SK-N-SH treated with all-trans-retinoic acid at 6 μM for 48 hours (cell line): ENCODE measurements around the gene ODAD2.
"Not testable (repeated sequence)": the region's sequence is repeated elsewhere in the genome, so short reads cannot be mapped to it uniquely, and the experiment has no call there.

Experiments used
- ATAC-seq: fragments of 200-7000 bp; cut with Tn5 transposase; 3 replicates; pipeline ENCODE4 v1.9.1; 2020; ENCODE audit warnings: mild to moderate bottlenecking, moderate library complexity
- ARNTL ChIP-seq: fragments of 450-650 bp; formaldehyde crosslinking; IDR thresholded peaks from 2 replicates; pipeline ENCODE4 v1.5.0; 2020; ENCODE audit warnings: low read depth, mild to moderate bottlenecking, moderate library complexity, borderline replicate concordance
- BACH2 ChIP-seq: fragments of 250-450 bp; sonication (Bioruptor Pico); IDR thresholded peaks from 2 replicates; pipeline ENCODE4 v1.9.0; 2021; ENCODE audit warnings: mild to moderate bottlenecking, borderline replicate concordance
- CSRNP3 ChIP-seq: fragments of 250-450 bp; sonication (Bioruptor Pico); IDR thresholded peaks from 2 replicates; pipeline ENCODE4 v1.5.1; 2021; ENCODE audit warnings: mild to moderate bottlenecking, moderate library complexity
- ESRRG ChIP-seq: fragments of 250-450 bp; sonication (Bioruptor Pico); IDR thresholded peaks from 2 replicates; pipeline ENCODE4 v1.6.1; 2021; ENCODE audit warnings: mild to moderate bottlenecking
- GLIS3 ChIP-seq: fragments of 250-450 bp; sonication (Bioruptor Pico); IDR thresholded peaks from 2 replicates; pipeline ENCODE4 v1.5.0; 2020; ENCODE audit warnings: mild to moderate bottlenecking, moderate library complexity
- ISL1 ChIP-seq: fragments of 250-450 bp; sonication (Bioruptor Pico); IDR thresholded peaks from 2 replicates; pipeline ENCODE4 v2.1.2; 2022; ENCODE audit warnings: mild to moderate bottlenecking, moderate library complexity
- OSR1 ChIP-seq: fragments of 250-450 bp; sonication (Bioruptor Pico); IDR thresholded peaks from 2 replicates; pipeline ENCODE4 v1.8.0; 2022; ENCODE audit warnings: moderate library complexity, mild to moderate bottlenecking, inconsistent platforms
- PPARA ChIP-seq: fragments of 250-450 bp; sonication (Bioruptor Pico); IDR thresholded peaks from 2 replicates; pipeline ENCODE4 v1.5.0; 2020; ENCODE audit warnings: mild to moderate bottlenecking, borderline replicate concordance
- RARB ChIP-seq: fragments of 250-450 bp; sonication (Bioruptor Pico); IDR thresholded peaks from 2 replicates; pipeline ENCODE4 v1.8.0; 2021; ENCODE audit warnings: mild to moderate bottlenecking, moderate library complexity
- SNAI2 ChIP-seq: fragments of 250-450 bp; sonication (Bioruptor Pico); IDR thresholded peaks from 2 replicates; pipeline ENCODE4 v1.5.0; 2020; ENCODE audit warnings: mild to moderate bottlenecking, moderate library complexity
- TOX ChIP-seq: fragments of 250-450 bp; sonication (Bioruptor Pico); IDR thresholded peaks from 2 replicates; pipeline ENCODE4 v1.8.0; 2021; ENCODE audit warnings: mild to moderate bottlenecking, moderate library complexity, borderline replicate concordance
- TSHZ2 ChIP-seq: fragments of 250-450 bp; sonication (Bioruptor Pico); IDR thresholded peaks from 2 replicates; pipeline ENCODE4 v1.5.0; 2020; ENCODE audit warnings: mild to moderate bottlenecking, moderate library complexity
- ZC3H10 ChIP-seq: fragments of 250-450 bp; sonication (Bioruptor Pico); IDR thresholded peaks from 2 replicates; pipeline ENCODE4 v1.5.1; 2021; ENCODE audit warnings: mild to moderate bottlenecking, moderate library complexity
- ZFP3 ChIP-seq: fragments of 250-450 bp; sonication (Bioruptor Pico); IDR thresholded peaks from 2 replicates; pipeline ENCODE4 v1.5.0; 2020; ENCODE audit warnings: mild to moderate bottlenecking, moderate library complexity
- ZFP30 ChIP-seq: fragments of 450-650 bp; formaldehyde crosslinking; IDR thresholded peaks from 2 replicates; pipeline ENCODE4 v1.5.0; 2022; ENCODE audit warnings: mild to moderate bottlenecking, moderate library complexity
- ZNF565 ChIP-seq: fragments of 450-650 bp; formaldehyde crosslinking; conservative IDR thresholded peaks from 2 replicates; pipeline ENCODE4 v1.5.0; 2020; ENCODE audit warnings: low read depth, mild to moderate bottlenecking, moderate library complexity
- ZNF70 ChIP-seq: fragments of 450-650 bp; formaldehyde crosslinking; IDR thresholded peaks from 2 replicates; pipeline ENCODE4 v1.5.0; 2020; ENCODE audit warnings: mild to moderate bottlenecking, moderate library complexity
- ZNF8 ChIP-seq: fragments of 450-650 bp; formaldehyde crosslinking; IDR thresholded peaks from 2 replicates; pipeline ENCODE4 v1.5.0; 2020; ENCODE audit warnings: mild to moderate bottlenecking, moderate library complexity
- TF ChIP-seq, protein P1 (sequence below): fragments of 250-450 bp; sonication (Bioruptor Pico); IDR thresholded peaks from 2 replicates; pipeline ENCODE4 v1.8.0; 2021; ENCODE audit warnings: low read depth, mild to moderate bottlenecking, moderate library complexity, borderline replicate concordance
- TF ChIP-seq, protein P2 (sequence below): fragments of 250-450 bp; sonication (Bioruptor Pico); IDR thresholded peaks from 2 replicates; pipeline ENCODE4 v1.8.0; 2020; ENCODE audit warnings: mild to moderate bottlenecking, moderate library complexity, borderline replicate concordance
- TF ChIP-seq, protein P3 (sequence below): fragments of 250-450 bp; sonication (Bioruptor Pico); IDR thresholded peaks from 2 replicates; pipeline ENCODE4 v1.5.1; 2020; ENCODE audit warnings: low read depth, mild to moderate bottlenecking, moderate library complexity

Gene ODAD2

GRCh38 chr10:27911011-27911410 is 87.9 kb downstream of the ODAD2 start (continued):
- no peak for TF ChIP-seq CSRNP3
- TF ChIP-seq ZFP3, result no peak
- TF ChIP-seq ESRRG (CRISPR knock-in tag), result no peak
- TF ChIP-seq, protein P1, sequence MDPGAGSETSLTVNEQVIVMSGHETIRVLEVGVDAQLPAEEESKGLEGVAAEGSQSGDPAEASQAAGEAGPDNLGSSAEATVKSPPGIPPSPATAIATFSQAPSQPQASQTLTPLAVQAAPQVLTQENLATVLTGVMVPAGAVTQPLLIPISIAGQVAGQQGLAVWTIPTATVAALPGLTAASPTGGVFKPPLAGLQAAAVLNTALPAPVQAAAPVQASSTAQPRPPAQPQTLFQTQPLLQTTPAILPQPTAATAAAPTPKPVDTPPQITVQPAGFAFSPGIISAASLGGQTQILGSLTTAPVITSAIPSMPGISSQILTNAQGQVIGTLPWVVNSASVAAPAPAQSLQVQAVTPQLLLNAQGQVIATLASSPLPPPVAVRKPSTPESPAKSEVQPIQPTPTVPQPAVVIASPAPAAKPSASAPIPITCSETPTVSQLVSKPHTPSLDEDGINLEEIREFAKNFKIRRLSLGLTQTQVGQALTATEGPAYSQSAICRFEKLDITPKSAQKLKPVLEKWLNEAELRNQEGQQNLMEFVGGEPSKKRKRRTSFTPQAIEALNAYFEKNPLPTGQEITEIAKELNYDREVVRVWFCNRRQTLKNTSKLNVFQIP (CRISPR knock-in tag), result no peak
- no peak for TF ChIP-seq GLIS3 (CRISPR knock-in tag)
- no peak for TF ChIP-seq PPARA
- TF ChIP-seq OSR1, result no peak
- TF ChIP-seq RARB, result no peak

GRCh38 chr10:27908231-27908630 is 90.6 kb downstream of the ODAD2 start:
- no peak for ATAC-seq
- TF ChIP-seq ZNF70 (CRISPR knock-in tag), result no peak
- no peak for TF ChIP-seq ESRRG (CRISPR knock-in tag)
- no peak for TF ChIP-seq BACH2
- no peak for TF ChIP-seq ZFP30 (CRISPR knock-in tag)
- TF ChIP-seq ZNF565 (CRISPR knock-in tag), result no peak
- TF ChIP-seq PPARA, result no peak
- no peak for TF ChIP-seq ISL1 (CRISPR knock-in tag)
- TF ChIP-seq, protein P1 (CRISPR knock-in tag), result no peak
- no peak for TF ChIP-seq TSHZ2 (CRISPR knock-in tag)
- no peak for TF ChIP-seq RARB
- TF ChIP-seq, protein P2, sequence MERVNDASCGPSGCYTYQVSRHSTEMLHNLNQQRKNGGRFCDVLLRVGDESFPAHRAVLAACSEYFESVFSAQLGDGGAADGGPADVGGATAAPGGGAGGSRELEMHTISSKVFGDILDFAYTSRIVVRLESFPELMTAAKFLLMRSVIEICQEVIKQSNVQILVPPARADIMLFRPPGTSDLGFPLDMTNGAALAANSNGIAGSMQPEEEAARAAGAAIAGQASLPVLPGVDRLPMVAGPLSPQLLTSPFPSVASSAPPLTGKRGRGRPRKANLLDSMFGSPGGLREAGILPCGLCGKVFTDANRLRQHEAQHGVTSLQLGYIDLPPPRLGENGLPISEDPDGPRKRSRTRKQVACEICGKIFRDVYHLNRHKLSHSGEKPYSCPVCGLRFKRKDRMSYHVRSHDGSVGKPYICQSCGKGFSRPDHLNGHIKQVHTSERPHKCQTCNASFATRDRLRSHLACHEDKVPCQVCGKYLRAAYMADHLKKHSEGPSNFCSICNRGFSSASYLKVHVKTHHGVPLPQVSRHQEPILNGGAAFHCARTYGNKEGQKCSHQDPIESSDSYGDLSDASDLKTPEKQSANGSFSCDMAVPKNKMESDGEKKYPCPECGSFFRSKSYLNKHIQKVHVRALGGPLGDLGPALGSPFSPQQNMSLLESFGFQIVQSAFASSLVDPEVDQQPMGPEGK (CRISPR knock-in tag), result no peak
- TF ChIP-seq ZNF8 (CRISPR knock-in tag), result no peak
- no peak for TF ChIP-seq SNAI2 (CRISPR knock-in tag)
- TF ChIP-seq OSR1, result no peak
- TF ChIP-seq ARNTL (CRISPR knock-in tag), result no peak
- TF ChIP-seq TOX (CRISPR knock-in tag), result no peak
- TF ChIP-seq, protein P3, sequence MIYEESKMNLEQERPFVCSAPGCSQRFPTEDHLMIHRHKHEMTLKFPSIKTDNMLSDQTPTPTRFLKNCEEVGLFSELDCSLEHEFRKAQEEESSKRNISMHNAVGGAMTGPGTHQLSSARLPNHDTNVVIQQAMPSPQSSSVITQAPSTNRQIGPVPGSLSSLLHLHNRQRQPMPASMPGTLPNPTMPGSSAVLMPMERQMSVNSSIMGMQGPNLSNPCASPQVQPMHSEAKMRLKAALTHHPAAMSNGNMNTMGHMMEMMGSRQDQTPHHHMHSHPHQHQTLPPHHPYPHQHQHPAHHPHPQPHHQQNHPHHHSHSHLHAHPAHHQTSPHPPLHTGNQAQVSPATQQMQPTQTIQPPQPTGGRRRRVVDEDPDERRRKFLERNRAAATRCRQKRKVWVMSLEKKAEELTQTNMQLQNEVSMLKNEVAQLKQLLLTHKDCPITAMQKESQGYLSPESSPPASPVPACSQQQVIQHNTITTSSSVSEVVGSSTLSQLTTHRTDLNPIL, result no peak
- no peak for TF ChIP-seq ZC3H10 (CRISPR knock-in tag)

DNA sequence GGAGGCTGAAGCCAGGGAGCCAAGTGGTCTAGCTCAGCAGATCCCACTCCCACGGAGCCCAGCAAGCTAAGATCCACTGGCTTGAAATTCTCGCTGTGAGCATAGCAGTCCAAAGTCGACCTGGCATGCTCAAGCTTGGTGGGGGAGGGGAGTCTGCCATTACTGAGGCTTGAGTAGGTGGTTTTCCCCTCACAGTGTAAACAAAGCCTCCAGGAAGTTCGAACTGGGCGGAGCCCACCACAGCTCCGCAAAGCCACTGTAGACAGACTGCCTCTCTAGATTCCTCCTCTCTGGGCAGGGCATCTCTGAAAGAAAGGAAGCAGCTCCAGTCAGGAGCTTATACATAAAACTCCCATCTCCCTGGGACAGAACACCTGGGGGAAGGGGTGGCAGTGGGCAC is 99.4 kb downstream of the ODAD2 start:
- not testable (repeated sequence) for ATAC-seq
